Activated naive CD8-positive, alpha-beta T cell treated with anti-CD3 and anti-CD28 coated beads, Interleukin-2, amount 50 U/mL, for 24 hours (primary cell): Measurements from ENCODE around the gene PTPRN2.
"Not testable (repeated sequence)": the region's sequence is repeated elsewhere in the genome, so short reads cannot be mapped to it uniquely, and the experiment has no call there.

ENCODE experiments used
- ATAC-seq: fragments of 150-1000 bp; cut with Tn5 transposase; one replicate; pipeline ENCODE4 v1.10.0; 2021
- DNase-seq: peaks from one replicate; pipeline ENCODE4 v3.0.0; 2021
- H3K27ac Mint-ChIP-seq: one replicate; pipeline ENCODE4 v1.8.0; 2021; ENCODE audit warnings: mild to moderate bottlenecking, mixed read lengths
- H3K27me3 Mint-ChIP-seq: one replicate; pipeline ENCODE4 v1.8.0; 2021; ENCODE audit warnings: mixed read lengths
- H3K36me3 Mint-ChIP-seq: one replicate; pipeline ENCODE4 v1.8.0; 2021; ENCODE audit warnings: low read depth, mixed read lengths
- H3K4me1 Mint-ChIP-seq: one replicate; pipeline ENCODE4 v1.8.0; 2021; ENCODE audit warnings: mixed read lengths
- H3K4me3 Mint-ChIP-seq: one replicate; pipeline ENCODE4 v1.8.0; 2021; ENCODE audit warnings: mild to moderate bottlenecking, moderate library complexity, mixed read lengths
- H3K9me3 Mint-ChIP-seq: one replicate; pipeline ENCODE4 v1.8.0; 2021; ENCODE audit warnings: mixed read lengths

Gene PTPRN2

DNA sequence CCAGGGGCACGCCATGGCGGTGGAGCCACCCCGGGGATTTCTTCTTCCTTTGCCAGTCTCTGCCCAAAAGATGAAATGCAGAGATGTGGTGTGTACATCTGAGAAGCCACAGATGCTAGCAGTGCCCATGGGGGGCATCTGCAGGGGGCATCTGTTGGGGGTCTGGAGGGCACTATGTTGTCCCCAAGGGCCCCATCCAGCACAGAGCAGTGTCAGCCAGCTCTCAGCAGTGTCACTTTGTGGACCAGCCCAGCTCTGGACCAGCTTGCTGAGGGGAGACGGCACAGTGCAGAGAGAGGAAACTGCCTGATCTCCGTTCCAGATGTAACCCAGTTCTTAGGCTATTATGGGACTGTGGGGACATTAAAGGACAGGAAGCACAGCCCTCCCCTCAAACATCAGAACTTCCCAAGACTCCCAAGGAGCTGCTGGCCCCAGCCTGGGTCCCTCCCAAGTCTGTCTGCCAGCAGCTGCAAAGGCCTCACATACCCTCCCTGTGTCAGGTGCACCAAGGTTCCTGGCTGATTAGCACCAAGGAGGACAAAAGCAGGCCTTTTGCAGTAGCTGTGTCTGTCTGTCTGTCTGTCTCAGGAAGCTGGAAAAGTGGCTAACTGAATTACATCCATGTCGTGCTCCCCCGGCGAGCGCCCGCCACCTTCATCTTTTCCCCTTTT lies 536.5 kb downstream of the PTPRN2 start:
- no peaks in the 10 kb centered on the region for H3K27me3 Mint-ChIP-seq
- H3K9me3 Mint-ChIP-seq = no peaks in the 10 kb centered on the region
- H3K4me1 Mint-ChIP-seq = no peaks in the 10 kb centered on the region
- H3K27ac Mint-ChIP-seq = no peak overlapping the region
- ATAC-seq (no peak), DNase-seq (no peak)
- no peak overlapping the region for H3K4me3 Mint-ChIP-seq
- H3K36me3 Mint-ChIP-seq = no peaks in the 10 kb centered on the region

DNA sequence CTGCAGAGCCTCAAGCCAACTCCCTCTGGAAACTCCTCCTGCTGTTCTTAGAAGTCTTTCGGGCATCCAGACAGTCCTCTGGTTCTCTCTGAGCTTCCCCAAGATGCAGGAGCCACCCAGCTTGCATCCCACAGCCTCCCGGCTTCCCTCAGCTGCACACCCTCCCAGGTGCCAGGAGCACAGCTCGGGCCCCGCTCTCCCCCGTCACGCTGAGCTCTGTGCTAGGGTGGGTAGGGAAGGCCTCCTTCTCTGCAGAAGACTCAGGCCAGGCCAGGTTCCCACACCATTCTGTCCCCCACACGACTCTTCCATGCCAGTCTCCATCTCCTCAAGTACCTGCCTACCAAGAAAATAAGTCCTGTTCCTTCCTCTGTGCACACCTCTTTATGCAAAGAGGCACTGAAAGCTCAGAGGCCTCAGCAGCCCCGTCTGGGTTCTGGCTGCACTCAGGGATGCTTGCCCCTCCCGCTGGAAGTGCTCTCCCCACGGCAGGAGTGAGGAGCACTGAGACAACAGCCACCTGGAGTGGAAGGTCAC lies 537.1 kb downstream of the PTPRN2 start:
- Mint-ChIP-seq H3K36me3 (no peaks in the 10 kb centered on the region), H3K4me1 (no peaks in the 10 kb centered on the region), H3K4me3 (no peak overlapping the region), H3K27me3 (no peaks in the 10 kb centered on the region), H3K9me3 (no peaks in the 10 kb centered on the region), H3K27ac (no peak overlapping the region)
- DNase-seq (no peak), ATAC-seq (no peak)

DNA sequence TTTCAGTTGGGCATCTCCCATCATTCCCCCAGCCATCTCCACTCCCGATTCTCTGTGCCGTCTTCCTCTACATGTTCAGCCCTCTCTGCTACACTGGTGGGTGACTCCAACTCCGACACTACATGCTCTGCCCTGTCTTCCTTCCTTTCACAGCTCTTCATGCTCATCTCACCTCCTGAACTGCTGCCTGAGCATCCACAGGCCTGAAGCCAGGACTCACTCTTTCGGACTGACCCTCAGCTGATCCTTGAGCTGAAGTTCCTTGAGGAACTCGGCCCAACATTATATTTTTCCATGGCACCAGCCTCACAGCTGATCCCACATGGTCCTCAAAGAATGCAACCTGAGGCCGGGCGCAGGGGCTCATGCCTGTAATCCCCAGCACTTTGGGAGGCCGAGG lies 538.4 kb downstream of the PTPRN2 start:
- ATAC-seq (no peak), DNase-seq (no peak)
- H3K27ac Mint-ChIP-seq = no peak overlapping the region
- H3K27me3 Mint-ChIP-seq = no peaks in the 10 kb centered on the region
- no peaks in the 10 kb centered on the region for H3K36me3 Mint-ChIP-seq
- no peaks in the 10 kb centered on the region for H3K9me3 Mint-ChIP-seq
- H3K4me1 Mint-ChIP-seq = no peaks in the 10 kb centered on the region
- H3K4me3 Mint-ChIP-seq = no peak overlapping the region

DNA sequence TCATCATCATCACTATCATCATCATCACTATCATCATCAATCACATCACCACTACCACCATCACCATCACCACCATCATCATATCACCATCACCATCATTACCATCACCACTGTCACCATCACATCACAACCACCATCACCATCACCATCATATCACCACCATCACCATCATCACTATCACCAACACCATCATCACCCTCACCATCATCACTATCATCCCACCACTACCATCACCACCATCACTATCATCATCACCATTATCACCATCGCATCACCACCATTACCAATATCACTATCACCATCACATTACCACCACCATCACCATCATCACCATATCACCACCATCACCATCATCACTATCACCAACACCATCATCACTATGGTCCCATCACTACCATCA lies 539.1 kb downstream of the PTPRN2 start:
- Mint-ChIP-seq H3K27me3 (no peaks in the 10 kb centered on the region), H3K27ac (no peak overlapping the region), H3K36me3 (no peaks in the 10 kb centered on the region), H3K4me1 (no peaks in the 10 kb centered on the region), H3K4me3 (no peak overlapping the region), H3K9me3 (no peaks in the 10 kb centered on the region)
- ATAC-seq = no peak
- no peak for DNase-seq

DNA sequence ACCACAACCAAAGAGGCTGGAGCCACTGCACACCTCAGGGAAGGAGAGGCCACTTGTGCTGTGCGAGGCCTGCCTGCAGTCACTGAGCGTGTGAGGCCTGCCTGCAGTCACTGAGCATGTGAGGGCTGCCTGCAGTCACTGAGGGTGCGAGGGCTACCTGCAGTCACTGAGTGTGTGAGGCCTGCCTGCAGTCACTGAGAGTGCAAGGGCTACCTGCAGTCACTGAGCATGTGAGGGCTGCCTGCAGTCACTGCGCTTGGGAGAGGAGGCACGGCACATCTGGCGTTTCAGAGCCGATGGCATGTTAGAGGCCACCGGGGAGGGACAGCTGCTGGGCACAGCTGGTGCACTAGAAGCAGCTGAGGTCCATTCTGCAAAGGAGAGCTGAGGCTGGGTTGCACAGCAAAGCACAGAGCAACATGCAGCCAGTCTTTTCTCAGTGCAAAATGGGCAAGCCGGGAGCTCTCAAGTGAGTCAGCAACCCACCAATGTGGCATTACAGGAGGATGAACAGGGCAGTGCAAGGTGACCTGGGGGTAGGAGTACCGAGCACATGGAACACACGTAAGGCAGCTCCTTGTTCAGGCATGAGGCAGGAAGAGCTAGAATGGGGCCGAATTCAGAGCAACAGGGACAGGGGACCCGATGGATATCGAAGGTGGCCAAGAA lies 540.1 kb downstream of the PTPRN2 start:
- Mint-ChIP-seq H3K4me3 (no peak overlapping the region), H3K27me3 (no peaks in the 10 kb centered on the region), H3K27ac (no peak overlapping the region), H3K4me1 (no peaks in the 10 kb centered on the region), H3K36me3 (no peaks in the 10 kb centered on the region), H3K9me3 (no peaks in the 10 kb centered on the region)
- ATAC-seq (no peak), DNase-seq (no peak)

DNA sequence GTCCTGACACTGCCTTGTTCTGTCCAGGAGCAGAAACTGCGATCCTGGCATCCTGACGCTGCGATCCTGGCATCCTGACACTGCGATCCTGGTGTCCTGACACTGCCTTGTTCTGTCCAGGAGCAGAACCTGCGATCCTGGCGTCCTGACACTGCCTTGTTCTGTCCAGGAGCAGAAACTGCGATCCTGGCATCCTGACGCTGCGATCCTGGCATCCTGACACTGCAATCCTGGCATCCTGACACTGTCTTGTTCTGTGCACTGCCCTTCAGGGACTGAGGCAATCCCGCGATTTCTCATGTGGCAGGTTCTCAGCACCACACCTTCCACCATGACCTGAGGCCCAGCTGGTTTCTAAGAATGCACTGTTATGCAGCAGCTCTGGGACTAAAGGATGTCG lies 541.4 kb downstream of the PTPRN2 start:
- not testable (repeated sequence) for H3K27me3 Mint-ChIP-seq, DNase-seq, H3K36me3 Mint-ChIP-seq, H3K4me1 Mint-ChIP-seq, H3K9me3 Mint-ChIP-seq, H3K4me3 Mint-ChIP-seq, H3K27ac Mint-ChIP-seq, ATAC-seq

DNA sequence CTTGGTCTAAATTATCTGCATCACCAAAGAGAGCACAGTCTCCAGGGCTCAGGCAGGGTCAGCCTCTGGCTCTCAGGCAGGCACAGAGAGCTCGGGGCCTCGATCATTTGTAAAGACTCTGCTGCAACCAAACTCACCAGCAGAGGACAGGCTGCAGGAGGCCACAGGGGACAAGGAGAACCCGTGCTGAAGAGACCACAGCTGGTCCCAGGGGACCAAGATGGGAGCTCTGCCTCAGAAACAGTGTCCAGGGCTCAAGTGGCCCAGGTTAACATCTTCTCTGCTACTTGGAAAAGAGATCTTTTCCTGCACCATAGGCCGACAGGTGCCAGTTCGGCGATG lies 543.2 kb downstream of the PTPRN2 start:
- ATAC-seq (no peak), DNase-seq (no peak)
- H3K4me3 Mint-ChIP-seq = no peak overlapping the region
- peaks cover 2% of the 10 kb centered on the region for H3K27me3 Mint-ChIP-seq
- no peaks in the 10 kb centered on the region for H3K4me1 Mint-ChIP-seq
- H3K9me3 Mint-ChIP-seq = peaks cover 9% of the 10 kb centered on the region
- no peak overlapping the region for H3K27ac Mint-ChIP-seq
- H3K36me3 Mint-ChIP-seq = no peaks in the 10 kb centered on the region

DNA sequence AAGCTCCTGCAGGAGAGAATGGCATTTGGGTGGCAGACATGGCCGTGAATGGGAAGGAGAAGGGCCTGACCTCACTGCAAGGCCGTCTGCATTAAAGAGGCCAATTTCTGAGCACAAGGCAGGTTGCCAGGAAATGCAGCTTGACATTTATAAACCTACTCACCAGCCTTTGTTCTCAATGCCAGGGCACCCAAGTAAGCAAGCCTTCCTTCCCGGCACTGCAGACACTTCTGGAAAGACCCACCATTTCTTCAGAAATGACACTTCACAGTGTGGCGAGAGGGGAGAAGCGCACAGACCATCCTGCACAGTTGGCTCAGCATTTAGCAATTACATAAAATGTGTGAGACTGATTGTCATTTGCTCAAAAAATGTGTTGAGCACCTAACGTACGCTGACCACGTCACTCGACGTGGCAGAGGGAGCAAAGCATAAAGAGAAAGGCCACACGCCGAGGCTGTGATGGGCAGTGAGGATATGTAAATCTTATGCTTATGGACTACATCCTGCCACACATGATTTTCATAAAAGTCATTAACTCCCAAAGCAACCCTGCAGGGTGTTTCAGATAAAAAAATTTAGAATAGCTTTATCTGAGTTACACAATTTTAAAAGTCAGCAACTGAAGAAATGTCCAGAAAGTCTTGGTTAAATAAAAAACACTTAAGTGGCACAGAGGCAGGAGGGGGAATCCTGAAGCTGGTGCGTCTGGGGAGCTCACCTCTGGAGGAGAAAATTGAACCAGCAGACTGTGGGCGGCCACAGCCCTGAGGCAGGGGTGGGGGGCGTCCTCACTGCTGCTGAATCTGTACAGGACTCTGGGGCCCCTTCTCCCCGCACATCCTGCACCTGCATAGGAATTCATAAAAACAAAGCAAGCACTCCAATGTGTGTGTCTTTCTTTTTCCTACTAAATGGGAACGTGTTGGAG lies 543.8 kb downstream of the PTPRN2 start:
- DNase-seq = no peak
- no peak overlapping the region for H3K4me3 Mint-ChIP-seq

DNA sequence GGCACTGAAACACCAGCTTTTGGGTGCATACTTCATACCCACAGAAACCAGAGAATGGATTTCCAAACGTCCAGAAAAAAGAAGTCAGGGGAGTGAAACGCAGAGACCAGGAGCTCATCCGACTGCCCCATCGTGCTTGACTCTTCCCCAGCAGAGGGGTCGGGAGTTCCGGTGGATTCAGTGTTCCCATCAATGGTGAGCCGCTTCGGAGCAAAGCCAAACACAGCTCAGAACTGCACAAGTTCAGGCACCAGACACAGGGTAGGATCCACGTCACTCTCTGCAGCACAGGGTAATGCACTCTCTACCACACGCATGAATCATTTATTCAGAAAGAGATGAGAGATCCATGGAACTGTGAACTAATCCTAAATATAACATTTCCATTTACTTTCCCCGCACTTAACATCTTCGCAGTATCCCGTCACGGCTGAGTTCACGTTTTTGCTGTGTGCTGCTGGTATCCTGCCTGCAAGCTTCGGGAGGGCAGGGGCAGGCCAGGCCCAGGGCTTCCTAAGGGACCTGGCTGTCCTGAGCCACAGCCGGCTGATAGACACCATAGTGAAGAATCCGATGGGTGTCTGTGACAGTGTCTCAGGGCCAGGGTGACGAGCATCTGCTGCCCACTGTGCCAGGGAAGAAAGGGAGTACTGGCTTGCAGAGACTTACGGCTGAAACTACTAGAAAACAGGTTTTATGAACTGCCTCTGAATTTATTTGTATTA lies 545.3 kb downstream of the PTPRN2 start:
- no peak for ATAC-seq
- H3K4me1 Mint-ChIP-seq = no peaks in the 10 kb centered on the region
- no peaks in the 10 kb centered on the region for H3K36me3 Mint-ChIP-seq
- H3K27ac Mint-ChIP-seq = no peak overlapping the region
- peaks cover 21% of the 10 kb centered on the region for H3K9me3 Mint-ChIP-seq
- H3K27me3 Mint-ChIP-seq = peaks cover 2% of the 10 kb centered on the region
- DNase-seq = no peak
- no peak overlapping the region for H3K4me3 Mint-ChIP-seq

More for the DNA sequence above, 543.8 kb downstream of the PTPRN2 start:
- ATAC-seq = no peak
- no peaks in the 10 kb centered on the region for H3K4me1 Mint-ChIP-seq
- no peaks in the 10 kb centered on the region for H3K36me3 Mint-ChIP-seq
- H3K27ac Mint-ChIP-seq = no peak overlapping the region
- peaks cover 15% of the 10 kb centered on the region for H3K9me3 Mint-ChIP-seq
- peaks cover 2% of the 10 kb centered on the region for H3K27me3 Mint-ChIP-seq

DNA sequence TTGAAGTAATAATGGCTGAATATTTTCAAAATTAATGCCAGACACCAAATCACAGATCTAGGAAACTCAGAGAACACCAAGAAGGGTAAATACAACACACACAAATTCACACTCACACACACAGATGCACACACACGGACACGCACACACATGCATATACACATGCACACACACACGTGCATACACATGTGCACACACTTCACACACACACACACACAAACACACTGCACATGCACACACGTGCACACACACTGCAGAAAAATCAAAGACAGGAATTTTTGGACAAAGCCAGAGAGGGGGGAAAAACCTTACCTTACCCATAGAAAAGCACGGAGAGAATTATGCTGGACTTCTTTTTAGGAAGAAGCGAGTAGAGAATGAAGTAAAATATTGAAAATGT lies 547.4 kb downstream of the PTPRN2 start:
- ATAC-seq = no peak
- H3K36me3 Mint-ChIP-seq = no peaks in the 10 kb centered on the region
- no peaks in the 10 kb centered on the region for H3K4me1 Mint-ChIP-seq
- peaks cover 22% of the 10 kb centered on the region for H3K9me3 Mint-ChIP-seq
- H3K4me3 Mint-ChIP-seq = no peak overlapping the region
- no peak for DNase-seq
- H3K27ac Mint-ChIP-seq = no peak overlapping the region
- peaks cover 4% of the 10 kb centered on the region for H3K27me3 Mint-ChIP-seq

DNA sequence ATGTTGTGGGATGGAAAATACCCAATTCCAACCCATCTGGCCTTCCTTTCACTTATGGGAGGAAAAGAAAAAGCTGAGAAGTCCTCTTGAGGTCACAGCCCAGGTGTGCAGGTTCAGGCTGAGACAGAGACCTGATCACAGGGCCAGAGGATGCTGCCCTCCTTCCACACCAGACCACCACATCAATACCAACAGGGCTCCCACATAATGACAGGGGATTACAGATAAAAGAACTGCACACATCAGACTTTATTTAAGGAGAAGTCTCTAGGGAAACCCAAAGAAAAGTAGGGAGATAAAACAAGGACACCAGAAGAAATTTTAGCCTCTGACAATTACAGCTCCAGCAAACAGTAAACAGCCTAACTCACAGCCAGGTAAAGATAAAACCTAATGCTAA lies 548.4 kb downstream of the PTPRN2 start:
- Mint-ChIP-seq H3K27me3 (peaks cover 4% of the 10 kb centered on the region), H3K4me3 (no peak overlapping the region), H3K27ac (no peak overlapping the region), H3K4me1 (no peaks in the 10 kb centered on the region), H3K36me3 (no peaks in the 10 kb centered on the region), H3K9me3 (peaks cover 26% of the 10 kb centered on the region)
- ATAC-seq (no peak), DNase-seq (no peak)

DNA sequence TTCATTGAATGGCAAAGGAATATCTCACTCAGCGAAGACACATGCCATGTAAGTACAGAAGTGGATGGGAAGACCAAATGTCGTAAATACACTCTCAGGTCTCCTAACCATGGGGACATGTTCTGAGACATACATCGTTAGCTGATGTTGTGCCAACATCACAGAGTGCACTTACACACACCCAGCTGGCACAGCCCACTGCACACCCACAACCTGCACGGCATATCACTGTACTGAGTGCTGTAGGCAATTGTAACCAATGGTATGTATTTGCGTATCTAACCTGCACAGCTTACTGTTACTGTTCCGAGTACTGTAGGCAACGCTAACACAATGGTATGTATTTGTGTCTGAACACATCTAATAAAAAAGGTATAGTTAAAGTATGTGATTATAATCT lies 550.4 kb downstream of the PTPRN2 start:
- Mint-ChIP-seq H3K27ac (no peak overlapping the region), H3K36me3 (no peaks in the 10 kb centered on the region), H3K4me1 (no peaks in the 10 kb centered on the region), H3K27me3 (peaks cover 4% of the 10 kb centered on the region), H3K4me3 (no peak overlapping the region), H3K9me3 (peaks cover 33% of the 10 kb centered on the region)
- ATAC-seq (no peak), DNase-seq (no peak)

DNA sequence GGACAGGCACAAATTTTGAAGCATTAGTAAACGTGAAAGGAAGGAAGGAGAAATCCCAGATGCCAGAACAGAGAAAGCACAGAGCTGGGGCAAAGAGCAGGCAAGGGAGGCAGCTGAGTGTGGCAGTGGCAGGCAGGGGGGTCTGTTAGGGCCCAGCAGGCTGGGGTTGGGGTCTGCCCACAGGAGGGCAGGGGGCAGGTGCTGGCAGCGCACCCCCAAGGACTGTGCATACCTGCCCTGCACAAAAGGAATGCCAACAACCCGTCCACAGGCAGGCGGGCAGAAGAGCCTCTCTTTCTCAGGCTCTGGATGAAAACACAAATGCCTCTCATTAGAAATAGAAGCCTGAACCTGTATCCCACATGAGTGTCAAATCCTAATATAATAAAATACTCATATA lies 552.3 kb downstream of the PTPRN2 start:
- no peak overlapping the region for H3K27ac Mint-ChIP-seq
- peaks cover 2% of the 10 kb centered on the region for H3K27me3 Mint-ChIP-seq
- no peak overlapping the region for H3K4me3 Mint-ChIP-seq
- H3K4me1 Mint-ChIP-seq = no peaks in the 10 kb centered on the region
- no peaks in the 10 kb centered on the region for H3K36me3 Mint-ChIP-seq
- H3K9me3 Mint-ChIP-seq = peaks cover 32% of the 10 kb centered on the region
- ATAC-seq (no peak), DNase-seq (no peak)

DNA sequence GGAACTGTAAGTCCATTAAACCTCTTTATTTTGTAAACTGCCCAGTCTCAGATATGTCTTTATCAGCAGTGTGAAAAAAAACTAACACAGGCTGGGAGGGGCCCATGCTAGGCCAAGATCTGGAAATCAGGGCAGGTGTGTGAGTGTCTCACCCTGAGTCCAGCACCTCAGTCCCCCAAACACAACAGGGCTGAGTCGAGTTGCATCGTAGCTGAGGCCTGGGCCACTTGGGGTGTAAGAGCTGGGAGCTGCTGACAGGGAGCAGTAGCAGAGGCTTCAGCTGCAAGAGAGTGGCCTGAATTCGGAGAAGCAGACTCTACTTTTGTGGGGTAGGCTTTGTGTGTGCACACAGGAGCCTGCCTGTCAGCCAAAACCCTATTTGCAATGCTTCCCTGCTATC lies 553.1 kb downstream of the PTPRN2 start:
- no peaks in the 10 kb centered on the region for H3K4me1 Mint-ChIP-seq
- H3K9me3 Mint-ChIP-seq = peaks cover 25% of the 10 kb centered on the region
- H3K27me3 Mint-ChIP-seq = peaks cover 2% of the 10 kb centered on the region
- no peak overlapping the region for H3K4me3 Mint-ChIP-seq
- H3K36me3 Mint-ChIP-seq = no peaks in the 10 kb centered on the region
- no peak for DNase-seq
- no peak overlapping the region for H3K27ac Mint-ChIP-seq
- no peak for ATAC-seq
